Measurements from ENCODE around the gene HNRNPA3. TPM values are rescaled to one million over a fixed set of nuclear protein-coding genes. Genes with fewer than 3 reads are reported as not detected.
A peak's percentile ranks its signal among the peaks of the same experiment; 100 is the strongest.

The HNRNPA3 gene
- total and polyA plus RNA-seq, 2 of the 13 experiments (the other 11 are each of a cell fraction or from before 2014, with no cell fraction given), result 73.3 to 97.7 TPM

GRCh38 chr2:177212106-177212890 is at the start of gene HNRNPA3 (continued):
- no peak for TF ChIP-seq PRDM4 (CRISPR knock-in tag; IDR thresholded peaks at IDR 0.05; ENCODE audit: borderline replicate concordance)
- TF ChIP-seq KAT7 (CRISPR knock-in tag; IDR thresholded peaks at IDR 0.05; ENCODE audit: borderline replicate concordance), result peak; percentile 94
- TF ChIP-seq ZNF30 (CRISPR knock-in tag; IDR thresholded peaks at IDR 0.05), result no peak
- TF ChIP-seq ZNF839 (CRISPR knock-in tag; IDR thresholded peaks at IDR 0.05; ENCODE audit: borderline replicate concordance), result 0 out of 2 replicates have a peak, but pooled peaks have one; percentile 70
- no peak for TF ChIP-seq LRRFIP1 (CRISPR knock-in tag; conservative IDR thresholded peaks at IDR 0.05)
- peak; percentile 11; the same call in 1 of the 2 replicates for TF ChIP-seq JUN (CRISPR knock-in tag; IDR thresholded peaks at IDR 0.05)
- peak; percentile 93 for TF ChIP-seq MYPOP (CRISPR knock-in tag; IDR thresholded peaks at IDR 0.05)
- TF ChIP-seq AKNA (CRISPR knock-in tag; IDR thresholded peaks at IDR 0.05; ENCODE audit: borderline replicate concordance), result no peak
- no peak for TF ChIP-seq CBX1 (IDR thresholded peaks at IDR 0.05; ENCODE audit: low read depth)
- TF ChIP-seq NR2F1 (CRISPR knock-in tag; IDR thresholded peaks at IDR 0.05), result peak in 1 of 2 experiments; percentile 46; a peak in 1 of 4 replicates
- no peak for TF ChIP-seq PREB (CRISPR knock-in tag; IDR thresholded peaks at IDR 0.05)
- TF ChIP-seq HCFC1 (IDR thresholded peaks at IDR 0.05; ENCODE audit: low read depth, low read length), result no peak; the same call in 1 of the 2 replicates
- no peak; the same call in 1 of the 2 replicates for TF ChIP-seq ZNF639 (CRISPR knock-in tag; conservative IDR thresholded peaks at IDR 0.05)
- TF ChIP-seq SETDB1 (CRISPR knock-in tag; IDR thresholded peaks at IDR 0.05; ENCODE audit: borderline replicate concordance), result no peak

Measured in HepG2 (cell line).